K562 (cell line): ENCODE results near the gene ELF3. TPM values are rescaled to one million over a fixed set of nuclear protein-coding genes. Genes with fewer than 3 reads are reported as not detected.

Experiments
- ATAC-seq: fragments of 200-7000 bp; cut with Tn5 transposase; 3 replicates; pipeline ENCODE4 v1.9.1; 2020; ENCODE audit warnings: moderate library complexity
- BruUV-seq: library from RNA; stranded (reverse); fragments of 400-500 nt; replicated peaks from 2 replicates; lab custom pipeline; 2021; lab: Mats Ljungman, UMichigan
- CTCF ChIA-PET: fragments of 300-600 bp; formaldehyde crosslinking; extraction: SDS; loops from one replicate; lab custom pipeline; 2021; ENCODE audit warnings: low intra/inter-chr PET ratio; lab: Yijun Ruan, JAX
- POLR2A ChIA-PET: fragments of 300-600, 350-650 bp; sonication (Branson Sonifier 250); formaldehyde crosslinking; extraction: SDS; loops from one replicate; lab custom pipeline; 2021; ENCODE audit warnings: antibody characterized with exemption, inconsistent platforms; lab: Yijun Ruan, JAX
- DNase-seq, 4 experiments: peaks; one replicate each; pipeline versions ENCODE4 v3.0.0 to v3.0.0-alpha.2; 2011 to 2018; ENCODE audit warnings: low spot score in 3 of 4, mixed read lengths in 3 of 4; ENCODE audit errors: extremely low read depth in 1 of 4
- FAIRE-seq: peaks from 2 replicates; lab custom pipeline; 2011; peaks lifted over from hg19 to GRCh38; lab: Jason Lieb, UNC
- H2AFZ ChIP-seq: 2 replicates; pipeline ENCODE4 v1.6.0; 2011; ENCODE audit warnings: low read depth, low read length, control low read depth, inconsistent platforms
- H3K27ac ChIP-seq: fragments of 200-600 bp; 3 replicates; pipeline ENCODE4 v1.8.0; 2011; ENCODE audit warnings: low read depth, mild to moderate bottlenecking, control low read depth, inconsistent platforms, low read length, moderate library complexity, mixed read lengths; ENCODE audit errors: extremely low read depth
- H3K27me3 ChIP-seq, 2 experiments: fragments of 300-600 bp in 1 of 2; 2 replicates in 1 of 2; 3 replicates in 1 of 2; pipeline versions ENCODE4 v1.6.0 to v1.8.0; 2011; ENCODE audit warnings: inconsistent platforms in 2 of 2, low read length in 2 of 2, mild to moderate bottlenecking in 1 of 2, mixed read lengths in 1 of 2, moderate library complexity in 1 of 2; ENCODE audit not compliant: control insufficient read depth in 2 of 2, insufficient read depth in 2 of 2
- H3K36me3 ChIP-seq: fragments of 300-600 bp; 3 replicates; pipeline ENCODE4 v1.8.0; 2011; ENCODE audit warnings: mild to moderate bottlenecking, low read length, inconsistent platforms; ENCODE audit not compliant: control insufficient read depth, insufficient read depth
- H3K4me1 ChIP-seq, 2 experiments: fragments of 200-600 bp in 1 of 2; replicated peaks in 1 of 2; 2 replicates in 1 of 2; 3 replicates in 1 of 2; pipeline versions ENCODE4 v1.5.1 to v1.8.0; 2011; ENCODE audit warnings: inconsistent platforms in 2 of 2, low read length in 2 of 2, mild to moderate bottlenecking in 1 of 2, mixed read lengths in 1 of 2, moderate library complexity in 1 of 2; ENCODE audit not compliant: control insufficient read depth in 2 of 2, insufficient read depth in 2 of 2
- H3K4me2 ChIP-seq: 2 replicates; pipeline ENCODE4 v1.6.1; 2011; ENCODE audit warnings: low read length, control low read depth, inconsistent platforms, mixed read lengths; ENCODE audit not compliant: insufficient read depth
- H3K4me3 ChIP-seq: fragments of 200-600 bp; sonication (generic), shearing (Covaris generic); 2 replicates; pipeline ENCODE4 v1.5.1; 2016; ENCODE audit warnings: control low read depth, inconsistent platforms
- H3K79me2 ChIP-seq: fragments of 200-600 bp; 3 replicates; pipeline ENCODE4 v1.8.0; 2011; ENCODE audit warnings: low read length, inconsistent platforms; ENCODE audit not compliant: control insufficient read depth, insufficient read depth
- H3K9ac ChIP-seq, 2 experiments: 2 replicates each; pipeline versions ENCODE4 v1.6.0 to v1.6.1; 2011; ENCODE audit warnings: low read depth in 2 of 2, low read length in 2 of 2, control low read depth in 1 of 2, inconsistent platforms in 1 of 2, mild to moderate bottlenecking in 1 of 2, mixed read lengths in 1 of 2; ENCODE audit not compliant: insufficient read depth in 1 of 2
- H3K9me1 ChIP-seq: one replicate; pipeline ENCODE4 v1.6.0; 2011; ENCODE audit warnings: inconsistent platforms, mild to moderate bottlenecking, low read length, moderate library complexity; ENCODE audit not compliant: control insufficient read depth, insufficient read depth
- H3K9me3 ChIP-seq: replicated peaks from 2 replicates; pipeline ENCODE4 v1.5.1; 2011; ENCODE audit warnings: low read depth, low read length, inconsistent platforms; ENCODE audit not compliant: control insufficient read depth, insufficient read depth
- H4K20me1 ChIP-seq: replicated peaks from 2 replicates; pipeline ENCODE4 v1.6.1; 2011; ENCODE audit warnings: low read length, inconsistent platforms, mixed read lengths; ENCODE audit not compliant: control insufficient read depth, insufficient read depth
- BHLHE40 ChIP-seq: IDR thresholded peaks from 2 replicates; pipeline ENCODE4 v1.6.1; 2011; ENCODE audit warnings: low read length, improper control_type of control experiment
- HOXB6 ChIP-seq: fragments of 250-450 bp; sonication (Bioruptor Pico); IDR thresholded peaks from 2 replicates; pipeline ENCODE4 v1.5.1; 2022; ENCODE audit warnings: mild to moderate bottlenecking, borderline replicate concordance
- JUND ChIP-seq, 2 experiments: IDR thresholded peaks; 2 replicates in 1 of 2; 3 replicates in 1 of 2; pipeline ENCODE4 v1.6.1; 2011; ENCODE audit warnings: borderline replicate concordance in 2 of 2, low read depth in 2 of 2, low read length in 2 of 2, improper control_type of control experiment in 1 of 2, missing biosample characterization in 1 of 2, missing genetic modification characterization in 1 of 2, missing genetic modification reagents in 1 of 2
- POLR2AphosphoS2 ChIP-seq: IDR thresholded peaks from 2 replicates; pipeline ENCODE4 v1.6.1; 2012; ENCODE audit warnings: low read length, improper control_type of control experiment
- POLR2AphosphoS5 ChIP-seq: IDR thresholded peaks from 2 replicates; pipeline ENCODE4 v1.6.1; 2011; ENCODE audit warnings: mild to moderate bottlenecking, low read depth, low read length, moderate library complexity; ENCODE audit not compliant: control insufficient read depth, insufficient read depth
- RCOR1 ChIP-seq, 2 experiments: IDR thresholded peaks; 2 replicates each; pipeline ENCODE4 v1.6.1; 2012; ENCODE audit warnings: low read depth in 2 of 2, low read length in 2 of 2, borderline replicate concordance in 1 of 2, improper control_type of control experiment in 1 of 2
- RHOXF2B ChIP-seq: fragments of 250-450 bp; sonication (Bioruptor Pico); conservative IDR thresholded peaks from 2 replicates; pipeline ENCODE4 v1.5.1; 2021
- U2AF1 ChIP-seq: fragments of 200-400 bp; formaldehyde crosslinking; optimal IDR thresholded peaks from 2 replicates; pipeline ENCODE3; 2017; ENCODE audit warnings: mild to moderate bottlenecking, low read depth, low read length, moderate library complexity
- WGBS: fragments of 100-300 bp; shearing (Covaris generic); methylation state at CpG from one replicate; pipeline ENCODE4 v1.1.6; 2016; ENCODE audit warnings: low coverage, mixed read lengths; ENCODE audit not compliant: insufficient coverage; ENCODE audit errors: missing lambda C conversion rate; 5-methylcytosine and 5-hydroxymethylcytosine counted together
- in situ Hi-C: fragments of 300-500 bp; cut with MboI; formaldehyde crosslinking; loops from 4 replicates; pipeline ENCODE4 v1.15.0; 2018; ENCODE audit warnings: inconsistent platforms, mixed read lengths
- intact Hi-C: fragments of 100-400 bp; cut with micrococcal nuclease; formaldehyde crosslinking; loops from 2 replicates; pipeline ENCODE4 v1.14.2; 2022
- polyA plus RNA-seq, 8 experiments: library from polyadenylated mRNA; depleted of rRNA in 4 of 8; stranded (reverse) in 5 of 8; unstranded in 3 of 8; fragments of >200 nt; fragmentation: Nextera tagmentation in 2 of 8; fragmentation: Illumina TruSeq in 1 of 8; extraction: Ambion mirVana in 2 of 8; extraction: Trizol in 1 of 8; gene quantifications; 2 replicates each; pipeline versions ENCODE4 v1.2.1 to v1.2.3, GENCODE V29; 2011 to 2014; ENCODE audit warnings: inconsistent platforms in 1 of 8, missing spikeins in 1 of 8
- total RNA-seq, 7 experiments: library from RNA; depleted of rRNA in 6 of 7; stranded (reverse); fragments of >200 nt in 6 of 7; fragmentation: Illumina TruSeq in 2 of 7; extraction: Trizol in 2 of 7; gene quantifications; 2 replicates each; pipeline versions ENCODE4 v1.2.1 to v1.2.3, GENCODE V29; 2011 to 2021; ENCODE audit warnings: low replicate concordance in 1 of 7
- TF ChIP-seq, protein P1 (sequence below): sonication (generic); formaldehyde crosslinking; IDR thresholded peaks from 2 replicates; pipeline ENCODE4 v1.8.0; 2023; ENCODE audit warnings: mild to moderate bottlenecking, missing genetic modification reagents
- TF ChIP-seq, protein P2 (sequence below): fragments of 450-650 bp; conservative IDR thresholded peaks from 2 replicates; pipeline ENCODE4 v1.6.1; 2016; ENCODE audit warnings: missing genetic modification characterization, low read depth, mild to moderate bottlenecking, control low read depth, missing compliant biosample characterization
- TF ChIP-seq, protein P3 (sequence below): fragments of 250-450 bp; sonication (Bioruptor Pico); IDR thresholded peaks from 2 replicates; pipeline ENCODE4 v1.8.0; 2022; ENCODE audit warnings: moderate library complexity, mild to moderate bottlenecking, inconsistent platforms
- TF ChIP-seq, protein P4 (sequence below): fragments of 250-450 bp; sonication (Bioruptor Pico); IDR thresholded peaks from 2 replicates; pipeline ENCODE4 v1.4.0; 2020; ENCODE audit warnings: mild to moderate bottlenecking, moderate library complexity, borderline replicate concordance

The ELF3 gene
- total and polyA plus RNA-seq, 9 of the 15 experiments (the other 6 are each of a cell fraction or from before 2014, with no cell fraction given), result 0.03 to 1.2 (median 0.07) TPM; not detected in 4

DNA sequence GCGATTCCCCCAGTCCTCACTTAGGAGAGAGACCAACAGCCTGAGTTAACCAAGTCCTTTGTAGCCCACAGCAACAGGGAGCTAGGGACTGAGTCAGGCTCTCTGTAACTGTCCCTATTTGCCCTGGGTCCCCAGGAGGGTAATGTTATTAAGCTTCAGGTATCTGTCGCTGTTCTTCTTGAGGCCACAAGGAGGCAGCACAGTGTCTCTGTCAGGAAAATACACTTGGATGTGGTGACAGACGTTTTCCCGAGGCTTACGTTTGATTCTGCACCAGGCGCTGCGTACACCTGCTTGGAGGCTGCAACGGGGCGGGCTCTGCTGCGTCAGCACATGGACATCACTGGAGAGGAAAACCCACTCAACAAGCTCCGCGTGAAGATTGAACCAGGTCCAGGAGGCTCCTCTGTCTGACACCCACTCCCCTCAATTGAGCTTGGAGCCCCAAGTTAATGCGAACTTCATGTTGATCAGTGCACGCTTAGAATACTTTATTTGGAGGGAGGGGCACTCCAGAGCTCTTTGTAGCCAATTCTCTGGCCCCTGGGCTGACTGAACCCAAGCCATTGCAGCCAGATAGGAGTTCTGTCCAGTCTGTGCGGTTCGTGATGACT lies 10.7 kb upstream of the ELF3 start:
- ATAC-seq, result peak; percentile 93
- no TSS peak for BruUV-seq
- H3K36me3 ChIP-seq, result peaks cover 86% of the 10 kb centered on the region
- peak; percentile 76 to 81 (median 78) for DNase-seq
- in situ Hi-C loops (loop anchor here (5.0 kb wide), 1 partner anchor 123 kb away; the partner anchor contains the start of gene GPR37L1), intact Hi-C loops (loop anchor here (1.0 kb wide), 1 partner anchor 120 kb away; no protein-coding TSS in a partner anchor)
- no peaks in the 10 kb centered on the region for H3K9me3 ChIP-seq
- POLR2A ChIA-PET, result interaction anchor here (0.6 to 3.9 kb wide), 23 partner anchors 8 to 170 kb away, joined by 3 to 21 read pairs (median 4); partner anchors contain the start of genes GPR37L1, IPO9, RNPEP and TIMM17A
- WGBS, result 59% methylated on average over 16 of the region's 16 CpGs
- CTCF ChIA-PET, result interaction anchor here (0.6 to 4.9 kb wide), 9 partner anchors 10 to 147 kb away, joined by 3 to 52 read pairs (median 4); partner anchors contain the start of gene GPR37L1
- H3K4me3 ChIP-seq, result no peak overlapping the region
- no peak overlapping the region for H3K9ac ChIP-seq
- H3K9me1 ChIP-seq, result no peaks in the 10 kb centered on the region
- no peaks in the 10 kb centered on the region; the same call in 1 of the 2 replicates for H4K20me1 ChIP-seq
- H3K4me2 ChIP-seq, result no peak overlapping the region
- H2AFZ ChIP-seq, result no peak overlapping the region
- H3K79me2 ChIP-seq, result no peaks in the 10 kb centered on the region
- H3K27me3 ChIP-seq, result no peaks in the 10 kb centered on the region
- no peak overlapping the region for H3K27ac ChIP-seq
- FAIRE-seq, result peak; percentile 98
- H3K4me1 ChIP-seq, result no peaks in the 10 kb centered on the region; a peak in 1 of 5 replicates
- TF ChIP-seq, protein P1, sequence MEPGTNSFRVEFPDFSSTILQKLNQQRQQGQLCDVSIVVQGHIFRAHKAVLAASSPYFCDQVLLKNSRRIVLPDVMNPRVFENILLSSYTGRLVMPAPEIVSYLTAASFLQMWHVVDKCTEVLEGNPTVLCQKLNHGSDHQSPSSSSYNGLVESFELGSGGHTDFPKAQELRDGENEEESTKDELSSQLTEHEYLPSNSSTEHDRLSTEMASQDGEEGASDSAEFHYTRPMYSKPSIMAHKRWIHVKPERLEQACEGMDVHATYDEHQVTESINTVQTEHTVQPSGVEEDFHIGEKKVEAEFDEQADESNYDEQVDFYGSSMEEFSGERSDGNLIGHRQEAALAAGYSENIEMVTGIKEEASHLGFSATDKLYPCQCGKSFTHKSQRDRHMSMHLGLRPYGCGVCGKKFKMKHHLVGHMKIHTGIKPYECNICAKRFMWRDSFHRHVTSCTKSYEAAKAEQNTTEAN (CRISPR knock-in tag), result no peak
- TF ChIP-seq, protein P2, sequence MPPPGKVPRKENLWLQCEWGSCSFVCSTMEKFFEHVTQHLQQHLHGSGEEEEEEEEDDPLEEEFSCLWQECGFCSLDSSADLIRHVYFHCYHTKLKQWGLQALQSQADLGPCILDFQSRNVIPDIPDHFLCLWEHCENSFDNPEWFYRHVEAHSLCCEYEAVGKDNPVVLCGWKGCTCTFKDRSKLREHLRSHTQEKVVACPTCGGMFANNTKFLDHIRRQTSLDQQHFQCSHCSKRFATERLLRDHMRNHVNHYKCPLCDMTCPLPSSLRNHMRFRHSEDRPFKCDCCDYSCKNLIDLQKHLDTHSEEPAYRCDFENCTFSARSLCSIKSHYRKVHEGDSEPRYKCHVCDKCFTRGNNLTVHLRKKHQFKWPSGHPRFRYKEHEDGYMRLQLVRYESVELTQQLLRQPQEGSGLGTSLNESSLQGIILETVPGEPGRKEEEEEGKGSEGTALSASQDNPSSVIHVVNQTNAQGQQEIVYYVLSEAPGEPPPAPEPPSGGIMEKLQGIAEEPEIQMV (tag), result no peak
- TF ChIP-seq HOXB6, result 0 out of 2 replicates have a peak, but pooled peaks have one; percentile 22
- no peak for TF ChIP-seq RHOXF2B (CRISPR knock-in tag)
- no peak for TF ChIP-seq U2AF1
- TF ChIP-seq, protein P3, sequence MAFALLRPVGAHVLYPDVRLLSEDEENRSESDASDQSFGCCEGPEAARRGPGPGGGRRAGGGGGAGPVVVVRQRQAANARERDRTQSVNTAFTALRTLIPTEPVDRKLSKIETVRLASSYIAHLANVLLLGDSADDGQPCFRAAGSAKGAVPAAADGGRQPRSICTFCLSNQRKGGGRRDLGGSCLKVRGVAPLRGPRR (CRISPR knock-in tag), result no peak
- TF ChIP-seq POLR2AphosphoS5, result 0 out of 2 replicates have a peak, but pooled peaks have one; percentile 12
- peak; percentile 72; the same call in 1 of the 2 replicates for TF ChIP-seq POLR2AphosphoS2
- no peak for TF ChIP-seq BHLHE40
- TF ChIP-seq JUND (IDR thresholded peaks at IDR 0.05; ENCODE audit: borderline replicate concordance, low read depth, low read length), result peak; percentile 39; the same call in 1 of the 2 replicates
- no peak; the same call in 2 of the 3 replicates for TF ChIP-seq JUND (tag; IDR thresholded peaks at IDR 0.05; ENCODE audit: borderline replicate concordance, low read depth, low read length)
- TF ChIP-seq RCOR1 (IDR thresholded peaks at IDR 0.05; ENCODE audit: borderline replicate concordance in 1 of 2, low read depth in 2 of 2, low read length in 2 of 2), result peak in 1 of 2 experiments; percentile 25; a peak in 1 of 4 replicates
- TF ChIP-seq, protein P4, sequence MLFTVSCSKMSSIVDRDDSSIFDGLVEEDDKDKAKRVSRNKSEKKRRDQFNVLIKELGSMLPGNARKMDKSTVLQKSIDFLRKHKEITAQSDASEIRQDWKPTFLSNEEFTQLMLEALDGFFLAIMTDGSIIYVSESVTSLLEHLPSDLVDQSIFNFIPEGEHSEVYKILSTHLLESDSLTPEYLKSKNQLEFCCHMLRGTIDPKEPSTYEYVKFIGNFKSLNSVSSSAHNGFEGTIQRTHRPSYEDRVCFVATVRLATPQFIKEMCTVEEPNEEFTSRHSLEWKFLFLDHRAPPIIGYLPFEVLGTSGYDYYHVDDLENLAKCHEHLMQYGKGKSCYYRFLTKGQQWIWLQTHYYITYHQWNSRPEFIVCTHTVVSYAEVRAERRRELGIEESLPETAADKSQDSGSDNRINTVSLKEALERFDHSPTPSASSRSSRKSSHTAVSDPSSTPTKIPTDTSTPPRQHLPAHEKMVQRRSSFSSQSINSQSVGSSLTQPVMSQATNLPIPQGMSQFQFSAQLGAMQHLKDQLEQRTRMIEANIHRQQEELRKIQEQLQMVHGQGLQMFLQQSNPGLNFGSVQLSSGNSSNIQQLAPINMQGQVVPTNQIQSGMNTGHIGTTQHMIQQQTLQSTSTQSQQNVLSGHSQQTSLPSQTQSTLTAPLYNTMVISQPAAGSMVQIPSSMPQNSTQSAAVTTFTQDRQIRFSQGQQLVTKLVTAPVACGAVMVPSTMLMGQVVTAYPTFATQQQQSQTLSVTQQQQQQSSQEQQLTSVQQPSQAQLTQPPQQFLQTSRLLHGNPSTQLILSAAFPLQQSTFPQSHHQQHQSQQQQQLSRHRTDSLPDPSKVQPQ (CRISPR knock-in tag), result no peak
